CD14-positive monocyte (primary cell): ENCODE results near the gene POLR1B. TPM values are rescaled to one million over a fixed set of nuclear protein-coding genes. Genes with fewer than 3 reads are reported as not detected.

Experiments
- DNase-seq, 3 donors: peaks; one replicate each; pipeline ENCODE4 v3.0.0-alpha.2; 2011 to 2022
- H2AFZ ChIP-seq: 2 replicates; pipeline ENCODE4 v1.6.0; 2012; ENCODE audit warnings: mild to moderate bottlenecking, low read depth, low read length, inconsistent platforms; ENCODE audit not compliant: insufficient read depth, poor library complexity, severe bottlenecking
- H3K27ac ChIP-seq, 2 donors: 1 replicate in 1 of 2; 2 replicates in 1 of 2; pipeline ENCODE4 v1.5.1; 2012 to 2013; ENCODE audit warnings: low read length in 2 of 2, control low read depth in 1 of 2, inconsistent platforms in 1 of 2, low read depth in 1 of 2, mild to moderate bottlenecking in 1 of 2
- H3K27me3 ChIP-seq, 2 donors: one replicate each; pipeline versions ENCODE4 v1.6.0 to v1.6.1; 2011 to 2013; ENCODE audit warnings: low read length in 2 of 2; ENCODE audit not compliant: control insufficient read depth in 2 of 2, insufficient read depth in 2 of 2
- H3K36me3 ChIP-seq, 2 donors: replicated peaks in 1 of 2; 1 replicate in 1 of 2; 2 replicates in 1 of 2; pipeline versions ENCODE4 v1.5.1 to v1.6.1; 2012 to 2013; ENCODE audit warnings: low read length in 2 of 2, control low read depth in 1 of 2, inconsistent platforms in 1 of 2, mild to moderate bottlenecking in 1 of 2; ENCODE audit not compliant: insufficient read depth in 2 of 2, control insufficient read depth in 1 of 2
- H3K4me1 ChIP-seq, 2 donors: 1 replicate in 1 of 2; 2 replicates in 1 of 2; pipeline versions ENCODE4 v1.5.1 to v1.6.1; 2012 to 2013; ENCODE audit warnings: low read length in 2 of 2, control low read depth in 1 of 2, inconsistent platforms in 1 of 2, mild to moderate bottlenecking in 1 of 2, moderate library complexity in 1 of 2; ENCODE audit not compliant: insufficient read depth in 2 of 2, control insufficient read depth in 1 of 2
- H3K4me2 ChIP-seq: replicated peaks from 2 replicates; pipeline ENCODE3; 2012; ENCODE audit warnings: low read length, moderate library complexity, mild to moderate bottlenecking; ENCODE audit not compliant: poor library complexity, severe bottlenecking; ENCODE audit errors: extremely low read depth
- H3K4me3 ChIP-seq, 3 experiments: fragments of 200-600 bp in 1 of 3; sonication (generic) in 1 of 3; replicated peaks in 1 of 3; 1 replicate in 2 of 3; 2 replicates in 1 of 3; pipeline ENCODE4 v1.5.1; 2011 to 2013; ENCODE audit warnings: low read length in 3 of 3, mild to moderate bottlenecking in 3 of 3, control low read depth in 2 of 3, low read depth in 2 of 3, inconsistent platforms in 1 of 3, moderate library complexity in 1 of 3
- H3K79me2 ChIP-seq: 2 replicates; pipeline ENCODE4 v1.6.0; 2012; ENCODE audit warnings: mild to moderate bottlenecking, control low read depth, inconsistent platforms, low read length, moderate library complexity; ENCODE audit not compliant: insufficient read depth
- H3K9ac ChIP-seq: 2 replicates; pipeline ENCODE4 v1.6.0; 2017; ENCODE audit warnings: low read length, mild to moderate bottlenecking; ENCODE audit not compliant: insufficient read depth, poor library complexity, severe bottlenecking
- H3K9me3 ChIP-seq, 2 donors: replicated peaks in 1 of 2; 1 replicate in 1 of 2; 2 replicates in 1 of 2; pipeline versions ENCODE4 v1.5.1 to v1.6.1; 2012 to 2013; ENCODE audit warnings: low read length in 2 of 2, control low read depth in 1 of 2; ENCODE audit not compliant: control insufficient read depth in 1 of 2, insufficient read depth in 1 of 2
- H4K20me1 ChIP-seq: 2 replicates; pipeline ENCODE4 v1.6.0; 2012; ENCODE audit warnings: mild to moderate bottlenecking, low read length, control low read depth, moderate library complexity; ENCODE audit not compliant: insufficient read depth
- H3K27ac Mint-ChIP-seq, 7 donors: one replicate each; pipeline ENCODE4 v1.8.0; 2020; ENCODE audit warnings: mild to moderate bottlenecking in 7 of 7, mixed read lengths in 7 of 7, moderate library complexity in 6 of 7, inconsistent platforms in 2 of 7
- H3K27me3 Mint-ChIP-seq, 3 donors: one replicate each; pipeline ENCODE4 v1.8.0; 2021 to 2022; ENCODE audit warnings: low read depth in 3 of 3, mild to moderate bottlenecking in 3 of 3, mixed read lengths in 3 of 3, moderate library complexity in 3 of 3, inconsistent platforms in 1 of 3
- H3K36me3 Mint-ChIP-seq, 2 donors: one replicate each; pipeline ENCODE4 v1.8.0; 2020; ENCODE audit warnings: mixed read lengths in 2 of 2, inconsistent platforms in 1 of 2, mild to moderate bottlenecking in 1 of 2
- H3K4me1 Mint-ChIP-seq: one replicate; pipeline ENCODE4 v1.8.0; 2020; ENCODE audit warnings: mild to moderate bottlenecking, mixed read lengths
- H3K4me3 Mint-ChIP-seq, 2 donors: one replicate each; pipeline ENCODE4 v1.8.0; 2020; ENCODE audit warnings: mild to moderate bottlenecking in 2 of 2, mixed read lengths in 2 of 2, moderate library complexity in 1 of 2
- H3K9me3 Mint-ChIP-seq, 7 donors: one replicate each; pipeline ENCODE4 v1.8.0; 2020 to 2022; ENCODE audit warnings: mixed read lengths in 7 of 7, mild to moderate bottlenecking in 6 of 7, moderate library complexity in 6 of 7, inconsistent platforms in 2 of 7
- WGBS: methylation state at CpG from one replicate; pipeline ENCODE4 v1.1.5; 2013; ENCODE audit warnings: missing lambda C conversion rate; ENCODE audit not compliant: insufficient coverage; 5-methylcytosine and 5-hydroxymethylcytosine counted together
- intact Hi-C, 2 donors: fragments of 100-400 bp; cut with micrococcal nuclease; formaldehyde crosslinking; loops; one replicate each; pipeline versions ENCODE4 v1.15.0 to v1.15.1; 2023
- polyA plus RNA-seq, 3 donors: library from polyadenylated mRNA; depleted of rRNA in 1 of 3; unstranded in 2 of 3; stranded (reverse) in 1 of 3; fragments of 300-500 nt in 2 of 3; fragments of >200 nt in 1 of 3; fragmentation: Illumina TruSeq in 2 of 3; gene quantifications; 1 replicate in 2 of 3; 2 replicates in 1 of 3; pipeline ENCODE4 v1.2.3, GENCODE V29; 2012 to 2021
- TF ChIP-seq, protein P1 (sequence below): fragments of 200-600 bp; IDR thresholded peaks from one replicate; pipeline ENCODE4 v1.8.0; 2022; ENCODE audit warnings: antibody characterized with exemption, mild to moderate bottlenecking

Gene POLR1B
- polyA plus RNA-seq, 3 donors: 5.2 to 6.3 (median 5.3) TPM

DNA sequence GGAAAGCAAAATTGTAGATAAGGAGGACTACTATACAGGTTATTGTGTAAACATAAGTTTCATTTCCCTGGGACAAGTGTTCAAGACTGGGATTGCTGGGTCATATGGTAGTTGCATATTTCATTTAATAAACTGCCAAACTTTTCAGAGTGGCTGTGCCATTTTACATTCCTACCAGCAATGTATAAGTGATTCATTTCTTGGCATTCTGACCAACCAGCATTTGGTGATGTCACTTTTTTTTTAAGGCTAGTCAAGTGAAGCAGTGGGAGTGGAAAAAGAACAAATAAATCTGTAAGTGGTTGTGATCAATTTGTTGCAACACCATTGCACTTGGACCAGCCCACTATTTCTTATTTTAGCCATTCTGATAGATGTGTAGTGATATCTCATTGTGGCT lies 37.0 kb downstream of the POLR1B start:
- Histone ChIP-seq H3K4me3 (no peak overlapping the region), H3K27me3 (no peaks in the 10 kb centered on the region), H2AFZ (no peak overlapping the region), H3K9ac (no peak overlapping the region), H3K4me1 (peaks cover 14% of the 10 kb centered on the region in 2 donors), H3K9me3 (no peaks in the 10 kb centered on the region), H4K20me1 (no peaks in the 10 kb centered on the region), H3K4me2 (no peak overlapping the region), H3K36me3 (peaks cover 24 to 30% of the 10 kb centered on the region in 2 donors), H3K27ac (no peak overlapping the region), H3K79me2 (no peaks in the 10 kb centered on the region)
- Mint-ChIP-seq H3K27ac (no peak overlapping the region), H3K4me3 (no peak overlapping the region), H3K27me3 (no peaks in the 10 kb centered on the region), H3K9me3 (peaks cover 0 to 2% (median 0%) of the 10 kb centered on the region in 7 donors), H3K4me1 (peaks cover 23% of the 10 kb centered on the region), H3K36me3 (peaks cover 25 to 33% of the 10 kb centered on the region in 2 donors)
- TF ChIP-seq, protein P1, sequence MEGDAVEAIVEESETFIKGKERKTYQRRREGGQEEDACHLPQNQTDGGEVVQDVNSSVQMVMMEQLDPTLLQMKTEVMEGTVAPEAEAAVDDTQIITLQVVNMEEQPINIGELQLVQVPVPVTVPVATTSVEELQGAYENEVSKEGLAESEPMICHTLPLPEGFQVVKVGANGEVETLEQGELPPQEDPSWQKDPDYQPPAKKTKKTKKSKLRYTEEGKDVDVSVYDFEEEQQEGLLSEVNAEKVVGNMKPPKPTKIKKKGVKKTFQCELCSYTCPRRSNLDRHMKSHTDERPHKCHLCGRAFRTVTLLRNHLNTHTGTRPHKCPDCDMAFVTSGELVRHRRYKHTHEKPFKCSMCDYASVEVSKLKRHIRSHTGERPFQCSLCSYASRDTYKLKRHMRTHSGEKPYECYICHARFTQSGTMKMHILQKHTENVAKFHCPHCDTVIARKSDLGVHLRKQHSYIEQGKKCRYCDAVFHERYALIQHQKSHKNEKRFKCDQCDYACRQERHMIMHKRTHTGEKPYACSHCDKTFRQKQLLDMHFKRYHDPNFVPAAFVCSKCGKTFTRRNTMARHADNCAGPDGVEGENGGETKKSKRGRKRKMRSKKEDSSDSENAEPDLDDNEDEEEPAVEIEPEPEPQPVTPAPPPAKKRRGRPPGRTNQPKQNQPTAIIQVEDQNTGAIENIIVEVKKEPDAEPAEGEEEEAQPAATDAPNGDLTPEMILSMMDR: no peak
- intact Hi-C loops: no loop called here
- DNase-seq: peak in 2 of 3 donors; percentile 7 to 20

DNA sequence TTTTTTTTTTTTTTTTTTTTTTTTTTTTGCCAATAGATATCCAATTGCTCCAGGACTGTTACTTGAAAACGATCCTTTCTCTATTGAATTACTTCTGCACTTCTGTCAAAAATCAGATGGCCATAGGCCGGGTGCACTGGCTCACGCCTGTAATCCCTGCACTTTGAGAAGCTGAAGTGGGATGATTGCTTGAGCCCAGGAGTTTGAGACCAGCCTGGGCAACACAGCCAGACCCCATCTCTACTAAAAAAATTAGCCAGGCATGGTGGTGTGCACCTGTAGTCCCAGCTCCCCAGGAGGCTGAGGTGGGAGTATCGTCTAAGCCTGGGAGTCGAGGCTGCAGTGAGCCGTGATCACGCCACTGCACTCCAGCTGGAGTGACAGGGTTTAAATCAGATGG lies 37.8 kb downstream of the POLR1B start:
- Mint-ChIP-seq H3K27ac (peak overlapping the region in 1 of 7 donors; percentile 25), H3K27me3 (no peaks in the 10 kb centered on the region), H3K4me3 (no peak overlapping the region), H3K36me3 (peaks cover 18 to 25% of the 10 kb centered on the region in 2 donors), H3K4me1 (peaks cover 29% of the 10 kb centered on the region), H3K9me3 (peaks cover 0 to 5% (median 0%) of the 10 kb centered on the region in 7 donors)
- no peaks in the 10 kb centered on the region for H3K9me3 ChIP-seq
- no peaks in the 10 kb centered on the region for H3K27me3 ChIP-seq
- no peak overlapping the region for H3K27ac ChIP-seq
- H3K79me2 ChIP-seq: no peaks in the 10 kb centered on the region
- intact Hi-C loops: loop anchor here (5.0 kb wide), 2 partner anchors 98 to 523 kb away; partner anchors contain the start of genes TMEM87B (in 1 of the 2) and TTL (in 1 of the 2)
- H3K9ac ChIP-seq: no peak overlapping the region
- no peak overlapping the region for H3K4me2 ChIP-seq
- H2AFZ ChIP-seq: no peak overlapping the region
- peaks cover 18 to 21% of the 10 kb centered on the region in 2 donors for H3K4me1 ChIP-seq
- H3K36me3 ChIP-seq: peaks cover 16 to 21% of the 10 kb centered on the region in 2 donors
- H3K4me3 ChIP-seq: no peak overlapping the region
- WGBS: no CpG with 5 or more reads among the region's 7 CpGs
- no peak for DNase-seq
- no peaks in the 10 kb centered on the region for H4K20me1 ChIP-seq
- TF ChIP-seq, protein P1: no peak
